NCI-H1930 (cell line): ENCODE data around the gene RASA4B.
"Not testable (repeated sequence)": the region's sequence is repeated elsewhere in the genome, so short reads cannot be mapped to it uniquely, and the experiment has no call there.

Experiments
- DNase-seq, 2 experiments: peaks; one replicate each; lab custom pipeline; 2025; lab: John Stamatoyannopoulos, UW

Gene RASA4B

GRCh38 chr7:102517550-102518147 is at the start of gene RASA4B:
TSS of gene RASA4B (minus strand) at chr7:102517777. CDS start at chr7:102517710, 67 bp downstream.
- DNase-seq = not testable (repeated sequence)

- not testable (repeated sequence) for DNase-seq
These were observed 33.3 kb upstream of the RASA4B start, which contains the start of gene SPDYE2 for GRCh38 chr7:102550808-102551422. TSS of gene SPDYE2 (plus strand) at chr7:102551226. CDS start at chr7:102553256, 2,030 bp downstream.

- not testable (repeated sequence) for DNase-seq
These were observed 28.8 kb upstream of the RASA4B start for GRCh38 chr7:102546353-102546752.

GRCh38 chr7:102545288-102545687 is 27.7 kb upstream of the RASA4B start:
- DNase-seq = not testable (repeated sequence)

GRCh38 chr7:102544372-102544771 is 26.8 kb upstream of the RASA4B start:
- DNase-seq = not testable (repeated sequence)

GRCh38 chr7:102543596-102543995 is 26.0 kb upstream of the RASA4B start, which contains the start of gene UPK3BL2:
TSS of gene UPK3BL2 (minus strand) at chr7:102543696. CDS start at chr7:102543636, 60 bp downstream.
- DNase-seq = not testable (repeated sequence)

- not testable (repeated sequence) for DNase-seq
These were observed 25.2 kb upstream of the RASA4B start for GRCh38 chr7:102542771-102543170.

- not testable (repeated sequence) for DNase-seq
These were observed 24.5 kb upstream of the RASA4B start for GRCh38 chr7:102542083-102542482.

- DNase-seq = not testable (repeated sequence)
These were observed 23.0 kb upstream of the RASA4B start for GRCh38 chr7:102540604-102541003.

- DNase-seq = not testable (repeated sequence)
These were observed 17.6 kb upstream of the RASA4B start for GRCh38 chr7:102535062-102535615.

GRCh38 chr7:102532127-102532526 is 14.6 kb upstream of the RASA4B start:
- not testable (repeated sequence) for DNase-seq

- DNase-seq = not testable (repeated sequence)
These were observed 14.0 kb upstream of the RASA4B start for GRCh38 chr7:102531583-102531982.

- DNase-seq = not testable (repeated sequence)
These were observed 10.5 kb upstream of the RASA4B start for GRCh38 chr7:102527822-102528793.

- DNase-seq = not testable (repeated sequence)
These were observed 9.6 kb upstream of the RASA4B start for GRCh38 chr7:102527182-102527581.

GRCh38 chr7:102524803-102525202 is 7.2 kb upstream of the RASA4B start:
- DNase-seq = not testable (repeated sequence)

- not testable (repeated sequence) for DNase-seq
These were observed 3.2 kb upstream of the RASA4B start for GRCh38 chr7:102520797-102521196.

- DNase-seq = not testable (repeated sequence)
These were observed 626 bp downstream of the RASA4B start for GRCh38 chr7:102516951-102517350.

GRCh38 chr7:102515889-102516288 is 1.7 kb downstream of the RASA4B start:
- not testable (repeated sequence) for DNase-seq

GRCh38 chr7:102514881-102515721 is 2.5 kb downstream of the RASA4B start:
- not testable (repeated sequence) for DNase-seq

- not testable (repeated sequence) for DNase-seq
These were observed 4.8 kb downstream of the RASA4B start for GRCh38 chr7:102512642-102513221.
